ENCODE measurements around the gene OR6J1. TPM values are rescaled to one million over a fixed set of nuclear protein-coding genes. Genes with fewer than 3 reads are reported as not detected.
"Not testable (repeated sequence)": the region's sequence is repeated elsewhere in the genome, so short reads cannot be mapped to it uniquely, and the experiment has no call there.

The OR6J1 gene
- total RNA-seq, 1 donor from 2014 or later = not detected

DNA sequence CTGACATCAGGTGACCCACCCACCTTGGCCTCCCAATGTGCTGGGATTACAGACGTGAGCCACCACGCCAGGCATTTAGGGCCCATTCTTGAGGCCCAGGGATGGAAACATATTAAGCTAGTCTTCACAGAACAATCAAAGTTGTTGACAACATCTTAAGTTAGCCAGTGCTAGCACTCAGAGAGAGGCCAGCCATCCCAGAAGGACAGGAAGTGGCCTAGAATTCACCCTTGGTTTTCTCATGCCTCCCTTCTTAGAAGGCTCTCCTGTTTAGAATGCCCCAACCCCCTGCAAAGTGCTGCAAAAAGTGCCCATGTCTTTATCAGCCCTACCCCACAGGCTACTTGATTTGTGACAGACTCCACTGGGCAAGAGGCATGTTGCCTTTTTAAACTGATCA lies 12.1 kb upstream of the OR6J1 start:
- intact Hi-C loops (cut with DNase I) = loop anchor here (10.0 kb wide), 1 partner anchor 59 kb away; no protein-coding TSS in a partner anchor
- DNase-seq (ENCODE audit: missing footprints) = no peak
- ATAC-seq = no peak

DNA sequence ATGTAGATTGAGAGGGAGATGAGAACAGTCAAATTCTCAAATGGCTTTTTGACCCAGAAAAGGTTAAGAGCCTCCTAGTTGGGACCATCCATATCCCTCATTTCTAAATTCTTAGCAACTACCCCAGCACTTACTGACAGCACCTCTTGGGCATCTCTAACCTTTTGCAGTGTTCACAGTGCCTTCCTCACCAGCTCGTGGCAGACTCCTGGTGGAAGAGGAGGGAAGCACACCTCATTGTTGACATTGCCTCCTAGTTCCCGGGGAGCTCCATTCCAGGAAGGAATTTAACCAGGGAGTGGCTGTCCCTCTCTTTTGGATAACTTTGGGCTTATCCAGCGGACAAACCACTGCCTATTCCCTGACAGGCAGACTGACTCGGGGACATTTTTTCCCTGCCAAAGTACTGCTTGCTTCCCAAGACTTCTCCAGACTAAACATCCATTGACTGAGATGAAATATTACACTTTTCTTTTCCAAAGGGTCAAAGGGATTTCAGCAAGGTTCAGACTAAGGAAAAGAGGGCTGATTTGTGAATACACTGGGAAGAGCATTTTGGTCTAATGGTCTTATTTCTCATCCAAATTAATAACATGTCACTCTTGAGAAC lies 9.0 kb upstream of the OR6J1 start:
- no peak for DNase-seq (ENCODE audit: missing footprints)
- peak; percentile 53 for ATAC-seq
- intact Hi-C loops (cut with DNase I) = loop anchor here (2.0 to 10.0 kb wide), 3 partner anchors 62 to 266 kb away; no protein-coding TSS in a partner anchor

DNA sequence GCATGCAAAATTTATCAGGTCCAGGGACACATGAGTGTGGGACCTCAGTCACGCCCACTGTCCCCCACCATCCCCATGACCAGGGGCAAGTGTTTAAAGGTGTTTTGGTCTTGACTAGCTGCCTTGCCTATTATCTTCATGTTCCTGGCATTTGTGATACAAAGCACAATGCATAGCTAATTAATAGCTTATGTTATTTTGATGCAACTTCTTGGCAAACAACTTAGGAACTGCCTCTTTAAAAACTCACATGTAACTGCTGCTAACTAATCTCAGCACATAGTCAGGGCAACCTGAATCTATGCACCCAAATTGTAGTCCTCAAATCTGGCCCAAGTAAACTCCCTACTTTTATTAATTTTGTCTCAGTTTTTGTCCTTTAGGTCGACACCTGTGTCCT lies 7.4 kb upstream of the OR6J1 start:
- DNase-seq (ENCODE audit: missing footprints) (no peak), ATAC-seq (no peak)
- intact Hi-C loops (cut with DNase I) = loop anchor here (10.0 kb wide), 1 partner anchor 63 kb away; no protein-coding TSS in a partner anchor

DNA sequence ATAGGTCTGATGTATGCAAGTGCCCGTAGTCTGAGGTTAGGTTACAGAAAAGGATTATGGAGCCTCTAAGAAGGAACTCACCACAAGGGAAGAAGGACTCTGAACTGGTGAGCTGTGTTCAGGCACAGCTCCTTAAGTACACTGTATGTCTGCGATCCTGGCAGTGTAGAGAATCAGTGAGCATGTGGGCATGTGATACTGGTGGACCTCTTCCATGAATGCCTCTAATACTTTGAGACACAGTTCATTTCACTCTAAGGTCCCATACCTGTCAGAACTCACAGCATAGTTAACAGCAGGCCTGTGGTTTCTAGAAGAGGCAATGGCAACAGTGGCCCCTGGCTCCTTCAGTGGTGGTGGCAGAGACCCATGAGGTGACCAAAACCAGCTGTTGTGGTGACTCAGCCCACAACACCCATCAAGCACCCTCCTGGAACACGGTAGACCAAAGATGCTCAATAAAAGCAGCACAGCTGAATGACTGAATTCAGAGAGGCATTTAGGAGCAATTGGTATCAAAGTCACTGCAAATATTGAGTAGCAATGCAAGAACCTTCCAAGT lies 6.9 kb upstream of the OR6J1 start:
- ATAC-seq (no peak), DNase-seq (ENCODE audit: missing footprints) (no peak)
- intact Hi-C loops (cut with DNase I) = loop anchor here (10.0 kb wide), 1 partner anchor 64 kb away; no protein-coding TSS in a partner anchor

DNA sequence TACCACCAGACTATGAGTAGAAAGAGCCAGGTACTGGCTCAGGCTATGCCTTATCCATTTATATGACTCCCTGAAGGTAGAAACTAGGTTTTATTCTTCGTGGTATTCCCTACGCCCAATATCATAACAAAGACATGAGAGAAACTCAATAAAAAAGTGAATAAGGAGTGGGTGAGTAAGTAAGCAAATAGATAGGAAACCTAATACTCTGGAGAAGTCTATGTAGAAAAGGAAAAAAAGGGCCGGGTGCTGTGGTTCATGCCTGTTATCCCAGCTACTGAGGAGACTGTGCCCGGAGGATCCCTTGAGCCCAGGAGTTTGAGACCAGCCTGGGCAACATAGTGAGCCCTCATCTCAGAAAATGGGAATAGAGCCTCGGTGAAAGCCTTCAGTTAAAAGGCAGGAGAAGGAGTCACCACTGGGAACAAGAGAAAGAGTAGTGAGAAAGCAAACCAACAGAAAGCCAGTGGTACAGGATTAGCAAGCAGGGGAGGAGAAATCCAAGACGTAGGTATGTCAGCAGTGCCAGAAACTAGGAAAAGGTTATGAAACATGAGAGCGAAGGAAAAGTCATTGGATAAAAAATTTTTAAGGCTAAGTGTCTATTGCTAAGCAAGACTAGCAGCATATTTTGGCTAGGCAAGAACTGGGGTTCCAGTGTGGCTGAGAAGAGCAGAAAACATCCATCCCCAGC lies 6.0 kb upstream of the OR6J1 start:
- DNase-seq (ENCODE audit: missing footprints) = no peak
- intact Hi-C loops (cut with DNase I) = loop anchor here (10.0 kb wide), 1 partner anchor 65 kb away; no protein-coding TSS in a partner anchor
- no peak for ATAC-seq

DNA sequence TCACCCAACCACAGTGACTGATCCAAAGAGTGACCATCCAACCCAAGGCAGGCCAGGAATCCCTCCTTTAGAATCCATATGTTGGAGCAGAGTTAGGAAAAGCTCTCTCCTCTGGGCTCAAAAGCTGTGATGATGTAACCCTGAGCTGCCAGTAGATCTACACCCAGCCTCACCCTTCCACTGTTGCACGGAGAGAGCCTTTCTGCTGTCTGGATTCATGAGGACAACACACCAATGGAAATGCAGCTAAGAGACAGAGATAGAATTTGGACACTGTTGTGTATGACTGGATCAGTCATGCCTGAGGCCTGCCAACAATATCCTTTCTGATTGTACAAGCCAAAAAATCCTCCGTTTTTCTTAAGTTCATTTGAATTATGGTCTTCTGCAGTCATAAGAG lies 4.4 kb upstream of the OR6J1 start:
- intact Hi-C loops (cut with DNase I) = no loop called here
- no peak for ATAC-seq
- no peak for DNase-seq (ENCODE audit: missing footprints)

DNA sequence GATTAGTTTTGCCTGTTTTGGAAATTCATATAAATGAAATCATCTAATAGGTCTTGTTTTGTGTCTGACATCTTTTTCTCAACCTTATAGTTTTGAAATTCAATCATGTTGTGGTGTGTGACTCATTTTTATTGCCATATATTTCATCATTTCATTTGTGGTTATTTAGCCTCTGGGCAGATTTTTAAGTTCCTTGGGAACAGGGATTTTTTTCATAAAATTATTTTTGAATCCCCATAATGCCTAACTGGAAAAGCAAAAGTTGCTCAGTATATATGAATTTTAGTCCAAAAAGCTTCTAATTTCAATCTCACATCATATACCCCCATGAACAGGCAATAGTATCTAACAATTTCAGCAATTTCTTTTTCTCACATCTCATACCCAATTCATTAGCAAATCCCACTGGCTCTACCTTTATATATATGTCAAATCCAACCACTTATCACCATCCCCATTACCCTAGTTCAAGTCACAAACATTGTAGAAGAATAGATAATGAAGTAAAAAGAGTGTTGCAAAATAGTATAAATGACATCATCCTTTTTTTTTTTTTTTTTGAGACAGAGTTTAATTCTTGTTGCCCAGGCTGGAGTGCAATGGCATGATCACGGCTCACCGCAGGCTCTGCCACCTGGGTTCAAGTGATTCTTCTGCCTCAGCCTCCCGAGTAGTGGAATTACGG lies 2.6 kb upstream of the OR6J1 start:
- ATAC-seq = no peak
- DNase-seq (ENCODE audit: missing footprints) = no peak
- intact Hi-C loops (cut with DNase I) = no loop called here

DNA sequence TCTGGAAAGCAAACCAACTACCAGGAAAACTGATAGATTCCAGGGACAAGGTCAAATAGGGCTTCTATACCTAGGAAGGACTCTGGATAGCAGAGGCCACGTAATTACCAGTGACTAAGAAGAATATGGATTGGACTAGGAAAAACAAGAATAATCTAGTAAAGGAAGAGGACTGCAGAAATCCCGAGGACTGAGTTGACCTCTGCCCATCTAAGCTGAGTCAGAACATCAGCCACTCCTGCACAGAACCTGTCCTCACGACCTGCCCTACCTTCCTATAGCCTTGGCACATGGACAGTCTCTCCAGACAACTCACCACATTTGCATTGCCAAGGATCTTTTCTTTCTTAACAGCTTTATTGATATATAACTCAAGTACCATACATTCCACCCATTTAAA lies 2.3 kb downstream of the OR6J1 start:
- intact Hi-C loops (cut with DNase I) = no loop called here
- ATAC-seq = no peak
- no peak for DNase-seq (ENCODE audit: missing footprints)

DNA sequence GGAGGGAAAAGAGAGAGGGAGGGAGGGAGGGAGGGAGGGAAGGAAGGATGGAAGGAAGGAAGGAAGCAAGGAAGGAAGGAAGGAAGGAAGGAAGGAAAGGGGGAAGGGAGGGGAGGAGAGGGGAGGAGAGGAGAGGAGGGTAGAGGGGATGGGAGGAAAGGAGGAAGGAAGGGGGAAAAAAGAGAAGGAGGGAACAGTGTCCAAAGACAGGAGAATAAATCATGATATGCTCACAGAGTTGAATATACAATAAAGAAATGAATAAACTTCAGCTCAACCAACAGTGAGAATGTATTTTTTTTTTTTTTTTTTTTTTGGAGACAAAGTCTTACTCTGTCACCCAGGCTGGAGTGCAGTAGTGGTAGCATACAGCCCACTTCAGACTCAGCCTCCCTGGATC lies 4.0 kb downstream of the OR6J1 start:
- intact Hi-C loops (cut with DNase I) = no loop called here
- DNase-seq (ENCODE audit: missing footprints) (no peak), ATAC-seq (no peak)

DNA sequence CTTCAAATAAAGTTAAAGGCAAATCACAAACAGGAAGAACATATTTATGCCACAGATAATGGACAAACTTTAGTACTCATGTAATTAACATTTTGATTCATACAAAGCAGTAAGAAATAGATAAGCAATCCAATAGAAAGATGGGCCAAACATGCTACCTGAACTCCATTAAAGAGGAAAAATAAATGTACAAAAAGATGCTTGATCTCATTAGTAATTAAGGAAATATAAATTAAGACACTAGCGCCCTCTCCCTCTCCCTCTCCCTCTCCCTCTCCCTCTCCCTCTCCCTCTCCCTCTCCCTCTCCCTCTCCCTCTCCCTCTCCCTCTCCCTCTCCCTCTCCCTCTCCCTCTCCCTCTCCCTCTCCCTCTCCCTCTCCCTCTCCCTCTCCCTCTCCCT lies 8.2 kb downstream of the OR6J1 start:
- DNase-seq (ENCODE audit: missing footprints); ATAC-seq; intact Hi-C loops (cut with DNase I): not testable (repeated sequence)

DNA sequence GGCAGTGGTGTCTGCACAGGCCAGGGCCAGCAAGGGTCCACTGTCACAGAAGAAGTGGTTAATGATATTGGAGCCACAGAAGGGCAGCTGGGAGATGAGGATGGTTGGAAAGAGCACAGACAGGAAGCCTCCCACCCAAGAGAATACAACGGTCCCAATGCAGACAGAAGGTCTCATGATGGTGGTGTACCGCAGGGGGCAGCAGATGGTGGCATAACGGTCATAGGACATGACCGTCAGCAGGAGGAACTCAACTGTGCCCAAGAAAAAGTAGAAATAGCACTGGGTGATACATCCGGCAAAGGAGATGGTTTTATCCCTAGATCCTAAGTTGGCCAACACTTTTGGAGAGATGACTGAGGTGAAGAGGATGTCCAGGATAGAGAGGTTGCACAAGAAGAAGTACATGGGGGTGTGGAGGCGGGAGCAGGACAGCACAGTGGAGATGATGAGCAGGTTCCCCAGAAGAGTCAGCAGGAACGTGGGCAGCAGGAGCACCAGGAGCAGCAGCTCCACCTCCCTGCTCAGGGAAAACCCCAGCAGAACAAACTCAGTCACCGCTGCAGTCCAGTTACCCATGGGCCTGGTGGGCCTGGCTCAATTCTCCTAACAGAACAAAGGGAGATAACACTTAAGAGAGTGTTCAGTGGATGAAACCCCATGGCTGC lies 9.8 kb downstream of the OR6J1 start:
- DNase-seq (ENCODE audit: missing footprints) (no peak), ATAC-seq (no peak)
- intact Hi-C loops (cut with DNase I) = no loop called here

DNA sequence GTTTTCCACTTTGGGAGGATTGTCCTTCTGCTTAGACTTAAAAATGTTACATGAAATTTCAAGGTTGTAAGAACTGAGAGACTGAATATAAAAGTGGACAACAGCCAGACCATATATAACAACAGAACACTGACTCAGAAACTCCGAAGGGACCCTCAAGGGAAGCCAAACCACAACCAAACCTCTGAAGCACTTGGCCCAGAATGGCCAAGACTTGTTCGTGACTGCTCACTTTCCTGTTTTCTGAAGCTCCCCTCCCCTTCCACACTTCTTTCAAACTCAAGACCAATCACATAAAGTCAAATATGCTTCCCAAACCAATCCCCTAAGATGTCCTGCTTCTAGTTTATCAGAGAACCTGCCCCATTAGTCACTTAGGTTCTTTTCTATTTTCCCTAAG lies 13.7 kb downstream of the OR6J1 start:
- ATAC-seq (no peak), DNase-seq (ENCODE audit: missing footprints) (no peak)
- intact Hi-C loops (cut with DNase I) = no loop called here

DNA sequence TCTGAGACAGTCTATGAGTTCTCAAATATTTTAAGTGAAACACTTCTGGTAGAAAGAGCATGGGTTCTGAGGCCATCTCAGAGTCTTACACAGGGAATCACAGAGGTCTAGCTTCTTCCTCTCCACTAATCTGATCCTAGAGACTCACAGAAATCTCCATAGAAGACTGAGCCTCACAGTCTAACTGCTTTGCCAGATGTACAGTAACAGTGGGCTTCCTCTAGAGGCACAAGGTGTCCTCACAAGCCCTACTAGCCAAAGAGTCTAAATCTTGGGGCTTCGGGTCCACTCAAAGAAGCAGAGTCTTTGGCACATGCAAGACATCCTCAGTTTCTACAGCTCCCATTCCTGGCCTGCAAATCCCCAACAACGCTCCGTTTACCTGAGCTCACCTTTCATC lies 14.1 kb downstream of the OR6J1 start:
- DNase-seq (ENCODE audit: missing footprints) (no peak), ATAC-seq (no peak)
- intact Hi-C loops (cut with DNase I) = no loop called here

DNA sequence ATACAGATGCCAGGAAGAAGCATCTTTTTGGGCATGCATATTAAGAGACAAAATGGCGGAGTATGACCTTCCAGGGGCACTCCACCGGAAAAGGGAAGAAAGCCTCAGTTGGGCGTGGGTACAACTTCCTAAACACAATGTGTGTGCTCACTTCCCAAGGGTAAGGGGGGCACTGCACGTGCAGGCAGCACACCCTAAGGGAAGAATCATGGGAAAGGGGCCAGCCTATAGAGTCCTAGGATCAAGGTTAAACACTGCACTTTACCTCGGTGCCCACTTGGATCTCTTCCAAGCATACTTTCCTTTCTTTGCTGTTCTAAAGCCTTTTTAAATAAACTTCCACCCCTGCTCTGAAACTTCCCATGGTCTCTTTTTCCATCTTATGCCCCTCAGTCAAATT lies 14.8 kb downstream of the OR6J1 start:
- DNase-seq (ENCODE audit: missing footprints) = no peak
- intact Hi-C loops (cut with DNase I) = no loop called here
- no peak for ATAC-seq

DNA sequence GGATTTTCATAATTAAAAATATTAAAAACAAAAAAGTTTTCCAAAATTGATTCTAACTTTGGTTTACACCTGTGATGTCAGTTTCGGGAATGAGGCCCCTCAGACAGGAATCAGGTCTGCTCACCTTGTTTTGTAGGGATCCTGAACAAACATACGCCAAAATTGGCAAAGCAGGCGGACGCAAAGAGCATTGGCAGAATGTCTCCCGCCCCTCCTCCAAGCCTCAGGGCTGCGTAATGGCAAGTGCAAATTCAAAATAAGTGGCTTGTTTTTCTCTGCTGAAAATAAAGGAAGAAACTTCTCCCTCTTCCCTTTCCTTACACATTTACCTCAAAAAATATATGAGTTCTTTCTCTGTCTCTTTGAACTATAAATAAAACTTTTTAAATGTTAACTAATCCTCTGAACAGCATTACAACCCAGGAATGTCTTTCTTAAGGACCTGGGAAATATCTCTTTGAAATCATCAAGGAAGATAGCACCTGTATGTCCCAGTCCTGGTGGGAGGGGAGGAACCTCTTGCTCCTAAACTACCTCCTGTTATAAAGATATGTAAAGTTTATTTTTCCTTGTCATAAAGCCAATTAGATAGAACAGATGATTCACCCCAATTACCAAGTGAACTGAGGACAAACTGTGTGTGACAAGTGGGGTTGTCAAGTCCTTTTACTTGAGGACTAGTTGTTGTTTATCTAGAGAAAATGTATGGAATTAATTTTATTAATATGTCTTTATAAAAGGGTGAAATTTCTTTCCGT lies 16.5 kb downstream of the OR6J1 start:
- ATAC-seq = no peak
- intact Hi-C loops (cut with DNase I) = no loop called here
- no peak for DNase-seq (ENCODE audit: missing footprints)

DNA sequence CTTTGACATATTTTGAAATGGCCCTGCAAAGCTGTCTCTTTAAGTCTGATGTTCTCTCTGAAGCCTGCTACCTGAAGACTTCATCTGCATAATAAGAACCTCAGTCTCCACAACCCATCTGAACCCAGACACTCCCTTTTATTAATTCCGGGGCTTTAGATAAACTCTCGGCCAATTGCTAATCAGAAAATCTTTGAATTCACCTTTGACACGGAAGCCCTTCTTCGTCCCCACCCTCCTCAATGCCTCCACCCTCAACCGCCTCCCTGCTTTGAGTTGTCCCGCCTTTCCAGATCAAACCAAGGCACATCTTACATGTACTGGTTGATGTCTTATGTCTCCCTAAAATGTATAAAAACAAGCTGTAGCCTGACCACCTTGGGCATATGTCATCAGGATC lies 17.6 kb downstream of the OR6J1 start:
- intact Hi-C loops (cut with DNase I) = no loop called here
- DNase-seq (ENCODE audit: missing footprints) = no peak
- no peak for ATAC-seq

DNA sequence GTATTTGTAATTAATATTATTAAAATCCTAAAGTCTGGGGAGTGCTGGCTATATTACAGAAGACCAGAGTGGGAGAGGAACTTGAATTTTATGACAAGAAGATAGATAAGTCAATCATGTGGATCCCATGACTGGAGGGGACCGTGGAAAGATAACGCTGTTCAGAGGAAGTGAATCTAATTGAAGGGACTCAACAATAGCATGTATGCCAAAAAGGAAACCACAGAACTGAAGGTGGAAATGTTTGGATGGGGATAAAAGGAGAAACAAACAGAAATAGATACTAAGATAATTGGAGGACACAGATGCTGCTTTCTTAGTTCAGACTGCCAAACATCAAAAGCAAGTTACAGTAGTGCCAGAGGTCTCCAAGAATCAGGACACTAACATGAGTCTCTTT lies 21.1 kb downstream of the OR6J1 start:
- intact Hi-C loops (cut with DNase I) = no loop called here
- ATAC-seq (no peak), DNase-seq (ENCODE audit: missing footprints) (no peak)

DNA sequence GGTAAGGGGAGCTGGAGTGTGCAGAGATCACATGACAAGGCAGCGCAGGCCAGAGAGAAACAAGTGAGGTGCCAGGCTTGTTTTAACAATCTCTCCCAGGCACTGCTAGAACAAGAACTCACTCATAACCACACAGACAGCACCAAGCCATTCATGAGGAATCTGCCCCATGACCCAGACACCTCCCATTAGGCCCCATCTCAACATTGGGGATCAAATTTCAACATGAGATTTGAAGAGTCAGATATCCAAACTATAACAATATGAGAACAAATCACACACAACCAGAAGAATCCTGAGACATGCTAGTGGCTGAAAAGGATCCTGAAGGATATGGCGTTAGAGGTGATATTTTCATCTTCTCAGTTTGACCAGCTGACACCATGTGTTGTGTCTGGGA lies 21.9 kb downstream of the OR6J1 start:
- DNase-seq (ENCODE audit: missing footprints) = no peak
- intact Hi-C loops (cut with DNase I) = no loop called here
- no peak for ATAC-seq

Measured in Right ventricle myocardium inferior (tissue), 1 donor.